GM19468 (cell line): ENCODE measurements around the gene TRPM2.

ENCODE experiments used
- ATAC-seq: cut with Tn5 transposase; IDR thresholded peaks from one replicate; pipeline ENCODE4 v1.9.1; 2021; ENCODE audit warnings: mild to moderate bottlenecking, moderate library complexity, moderate number of reproducible peaks; ENCODE audit not compliant: unreplicated experiment; ENCODE audit errors: extremely low read depth

Gene TRPM2

GRCh38 chr21:44490816-44491215 is 137.4 kb downstream of the TRPM2 start:
- no peak for ATAC-seq
